Keratinocyte (primary cell): ENCODE data around the gene RHOJ. TPM values are rescaled to one million over a fixed set of nuclear protein-coding genes. Genes with fewer than 3 reads are reported as not detected.

ENCODE experiments used
- DNase-seq: peaks from one replicate; pipeline ENCODE4 v3.0.0-alpha.2; 2011; ENCODE audit warnings: low read depth, missing footprints, low spot score
- FAIRE-seq: peaks from 2 replicates; lab custom pipeline; 2011; peaks lifted over from hg19 to GRCh38; lab: Jason Lieb, UNC
- H2AFZ ChIP-seq: 2 replicates; pipeline ENCODE4 v1.6.0; 2012; ENCODE audit warnings: low read length, control low read depth, inconsistent platforms; ENCODE audit not compliant: control insufficient read depth
- H3K27ac ChIP-seq: 2 replicates; pipeline ENCODE4 v1.5.1; 2011; ENCODE audit warnings: low read length; ENCODE audit not compliant: control insufficient read depth, insufficient read depth
- H3K27me3 ChIP-seq: 3 replicates; pipeline ENCODE4 v1.6.0; 2011; ENCODE audit warnings: low read length; ENCODE audit not compliant: control insufficient read depth, insufficient read depth; ENCODE audit errors: extremely low read depth
- H3K36me3 ChIP-seq, 2 experiments: 2 replicates in 1 of 2; 3 replicates in 1 of 2; pipeline ENCODE4 v1.5.1; 2011; ENCODE audit warnings: low read length in 2 of 2, mild to moderate bottlenecking in 1 of 2; ENCODE audit not compliant: control insufficient read depth in 2 of 2, insufficient read depth in 2 of 2; ENCODE audit errors: extremely low read depth in 1 of 2
- H3K4me1 ChIP-seq: 3 replicates; pipeline ENCODE4 v1.5.1; 2011; ENCODE audit warnings: low read length; ENCODE audit not compliant: control insufficient read depth, insufficient read depth; ENCODE audit errors: extremely low read depth
- H3K4me2 ChIP-seq: 3 replicates; pipeline ENCODE4 v1.6.0; 2011; ENCODE audit warnings: low read depth, low read length; ENCODE audit not compliant: control insufficient read depth, insufficient read depth; ENCODE audit errors: extremely low read depth
- H3K4me3 ChIP-seq, 3 experiments: fragments of 200-600 bp in 1 of 3; sonication (generic) in 1 of 3; 2 replicates in 2 of 3; 3 replicates in 1 of 3; pipeline ENCODE4 v1.5.1; 2011 to 2016; ENCODE audit warnings: low read length in 3 of 3, mild to moderate bottlenecking in 3 of 3, control low read depth in 2 of 3, inconsistent platforms in 1 of 3, low read depth in 1 of 3, mixed read lengths in 1 of 3, mixed run types in 1 of 3, moderate library complexity in 1 of 3; ENCODE audit not compliant: control insufficient read depth in 2 of 3, insufficient read depth in 2 of 3; ENCODE audit errors: extremely low read depth in 1 of 3
- H3K79me2 ChIP-seq: 2 replicates; pipeline ENCODE4 v1.6.0; 2012; ENCODE audit warnings: low read length; ENCODE audit not compliant: control insufficient read depth, insufficient read depth
- H3K9ac ChIP-seq: 3 replicates; pipeline ENCODE4 v1.6.0; 2011; ENCODE audit warnings: low read length; ENCODE audit not compliant: control insufficient read depth, insufficient read depth; ENCODE audit errors: extremely low read depth
- H3K9me1 ChIP-seq: 3 replicates; pipeline ENCODE4 v1.6.0; 2011; ENCODE audit warnings: low read length; ENCODE audit not compliant: control insufficient read depth, insufficient read depth; ENCODE audit errors: extremely low read depth
- H3K9me3 ChIP-seq: 2 replicates; pipeline ENCODE4 v1.5.1; 2012; ENCODE audit warnings: low read depth, low read length; ENCODE audit not compliant: control insufficient read depth
- H4K20me1 ChIP-seq: 3 replicates; pipeline ENCODE4 v1.6.0; 2011; ENCODE audit warnings: low read length; ENCODE audit not compliant: control insufficient read depth, insufficient read depth; ENCODE audit errors: extremely low read depth
- EZH2 ChIP-seq: IDR thresholded peaks from one replicate; pipeline ENCODE4 v1.6.1; 2012; ENCODE audit warnings: inconsistent platforms, mild to moderate bottlenecking, low read length, moderate library complexity
- dilution Hi-C: fragments of 300-500 bp; cut with MboI; formaldehyde crosslinking; loops from one replicate; pipeline ENCODE4 v1.7.0; 2020; ENCODE audit warnings: low sequenced_read_pairs; ENCODE audit not compliant: extremely low pct_ligation_motif_present
- polyA plus RNA-seq, 5 experiments: library from polyadenylated mRNA; depleted of rRNA in 3 of 5; stranded (reverse) in 3 of 5; stranded (forward) in 1 of 5; unstranded in 1 of 5; fragments of >200 nt; gene quantifications; 1 replicate in 1 of 5; 2 replicates in 3 of 5; 3 replicates in 1 of 5; pipeline versions ENCODE4 v1.2.1 to v1.2.3, GENCODE V29; 2011 to 2012; ENCODE audit warnings: missing spikeins in 2 of 5, low read depth in 1 of 5, low replicate concordance in 1 of 5
- TF ChIP-seq, protein P1 (sequence below), 3 experiments: IDR thresholded peaks in 1 of 3; conservative IDR thresholded peaks in 1 of 3; optimal IDR thresholded peaks in 1 of 3; 2 replicates in 2 of 3; 3 replicates in 1 of 3; pipeline versions ENCODE3 to v1.5.1; 2011; ENCODE audit warnings: low read length in 3 of 3, mild to moderate bottlenecking in 3 of 3, moderate library complexity in 2 of 3, control low read depth in 1 of 3, inconsistent platforms in 1 of 3; ENCODE audit not compliant: insufficient read depth in 2 of 3; ENCODE audit errors: extremely low read depth in 1 of 3

The RHOJ gene
- polyA plus RNA-seq, 1 donor (not counting 4 experiments of a cell fraction or from before 2014, with no cell fraction given) = 0.46 TPM

- no peaks in the 10 kb centered on the region for H4K20me1 ChIP-seq
- no peaks in the 10 kb centered on the region for H3K9me1 ChIP-seq
- no peaks in the 10 kb centered on the region for H3K79me2 ChIP-seq
- H2AFZ ChIP-seq = no peak overlapping the region
- no peak overlapping the region for H3K4me3 ChIP-seq
- H3K4me2 ChIP-seq = no peak overlapping the region
- H3K9me3 ChIP-seq = no peaks in the 10 kb centered on the region
- H3K4me1 ChIP-seq = peaks cover 23% of the 10 kb centered on the region
- no peak for FAIRE-seq
- DNase-seq = no peak
- dilution Hi-C loops = no loop called here
- no peaks in the 10 kb centered on the region for H3K36me3 ChIP-seq
- no peak overlapping the region for H3K27ac ChIP-seq
- no peaks in the 10 kb centered on the region for H3K27me3 ChIP-seq
- TF ChIP-seq, protein P1, sequence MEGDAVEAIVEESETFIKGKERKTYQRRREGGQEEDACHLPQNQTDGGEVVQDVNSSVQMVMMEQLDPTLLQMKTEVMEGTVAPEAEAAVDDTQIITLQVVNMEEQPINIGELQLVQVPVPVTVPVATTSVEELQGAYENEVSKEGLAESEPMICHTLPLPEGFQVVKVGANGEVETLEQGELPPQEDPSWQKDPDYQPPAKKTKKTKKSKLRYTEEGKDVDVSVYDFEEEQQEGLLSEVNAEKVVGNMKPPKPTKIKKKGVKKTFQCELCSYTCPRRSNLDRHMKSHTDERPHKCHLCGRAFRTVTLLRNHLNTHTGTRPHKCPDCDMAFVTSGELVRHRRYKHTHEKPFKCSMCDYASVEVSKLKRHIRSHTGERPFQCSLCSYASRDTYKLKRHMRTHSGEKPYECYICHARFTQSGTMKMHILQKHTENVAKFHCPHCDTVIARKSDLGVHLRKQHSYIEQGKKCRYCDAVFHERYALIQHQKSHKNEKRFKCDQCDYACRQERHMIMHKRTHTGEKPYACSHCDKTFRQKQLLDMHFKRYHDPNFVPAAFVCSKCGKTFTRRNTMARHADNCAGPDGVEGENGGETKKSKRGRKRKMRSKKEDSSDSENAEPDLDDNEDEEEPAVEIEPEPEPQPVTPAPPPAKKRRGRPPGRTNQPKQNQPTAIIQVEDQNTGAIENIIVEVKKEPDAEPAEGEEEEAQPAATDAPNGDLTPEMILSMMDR (optimal IDR thresholded peaks at IDR 0.05 in 1 of 3, IDR thresholded peaks at IDR 0.05 in 1 of 3, conservative IDR thresholded peaks at IDR 0.05 in 1 of 3; ENCODE audit: extremely low read depth in 1 of 3, insufficient read depth in 2 of 3, low read length in 3 of 3) = no peak
- TF ChIP-seq EZH2 = no peak
- H3K9ac ChIP-seq = no peak overlapping the region
These were observed 1.2 kb upstream of the RHOJ start for GRCh38 chr14:63203015-63203414.

DNA sequence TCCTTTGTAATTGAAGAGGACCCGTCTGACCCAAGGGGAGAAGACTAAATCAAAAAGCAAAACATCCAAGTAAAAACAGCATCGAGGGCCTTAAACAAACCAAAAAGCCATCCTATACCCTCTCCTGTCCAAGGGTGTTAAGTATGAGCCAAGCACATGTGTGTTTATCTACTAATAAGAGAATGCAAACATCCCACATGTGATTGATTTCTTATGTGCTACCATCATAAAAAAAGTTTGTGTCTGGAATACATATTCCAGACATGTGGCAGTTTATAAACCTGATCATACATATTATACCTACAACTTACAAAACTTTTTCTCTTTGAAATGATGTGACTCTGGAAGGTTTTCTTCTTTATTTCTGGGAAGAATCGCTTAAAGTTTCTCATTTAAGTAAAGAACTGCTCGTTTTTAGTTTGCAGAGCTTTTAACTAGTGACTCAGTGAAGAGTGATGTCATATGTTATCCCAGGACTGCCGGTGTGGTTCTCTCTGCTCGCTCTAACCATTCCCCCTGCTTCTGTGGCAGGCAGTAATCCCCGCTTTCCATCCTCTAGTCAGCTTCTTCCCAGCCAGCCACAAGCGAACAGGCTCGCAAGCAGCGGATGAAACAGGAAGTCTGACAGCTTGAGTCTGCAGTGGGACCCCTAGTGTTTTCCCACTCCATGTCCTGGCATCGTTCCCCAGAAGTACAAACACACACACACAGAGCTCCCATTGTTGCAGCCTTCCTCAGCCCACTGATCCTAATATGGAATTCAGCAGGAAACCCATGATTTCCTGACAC is 431 bp upstream of the RHOJ start:
- H3K79me2 ChIP-seq = no peaks in the 10 kb centered on the region
- peak overlapping the region; percentile 70 for H3K4me2 ChIP-seq
- FAIRE-seq (peak; percentile 93), DNase-seq (no peak)
- dilution Hi-C loops = no loop called here
- H3K4me3 ChIP-seq = peak overlapping the region in 1 of 3 experiments; percentile 15
- peak overlapping the region; percentile 30 for H3K9ac ChIP-seq
- no peaks in the 10 kb centered on the region for H3K36me3 ChIP-seq
- H3K9me1 ChIP-seq = no peaks in the 10 kb centered on the region
- H3K4me1 ChIP-seq = peaks cover 23% of the 10 kb centered on the region
- H3K27me3 ChIP-seq = no peaks in the 10 kb centered on the region
- peak overlapping the region; percentile 8 for H3K27ac ChIP-seq
- no peaks in the 10 kb centered on the region for H4K20me1 ChIP-seq
- TF ChIP-seq EZH2 = no peak
- TF ChIP-seq, protein P1 (optimal IDR thresholded peaks at IDR 0.05 in 1 of 3, IDR thresholded peaks at IDR 0.05 in 1 of 3, conservative IDR thresholded peaks at IDR 0.05 in 1 of 3; ENCODE audit: extremely low read depth in 1 of 3, insufficient read depth in 2 of 3, low read length in 3 of 3) = no peak
- peak overlapping the region; percentile 88 for H2AFZ ChIP-seq
- no peaks in the 10 kb centered on the region for H3K9me3 ChIP-seq
